Lower leg skin (tissue), 4 donors: ENCODE measurements around the gene TMEM33. TPM values are rescaled to one million over a fixed set of nuclear protein-coding genes. Genes with fewer than 3 reads are reported as not detected.
"Not testable (repeated sequence)": the region's sequence is repeated elsewhere in the genome, so short reads cannot be mapped to it uniquely, and the experiment has no call there.

Source experiments
- DNase-seq, 2 donors: peaks; one replicate each; pipeline ENCODE4 v3.0.0-alpha.2; 2019; ENCODE audit warnings: low spot score in 2 of 2
- H3K4me3 ChIP-seq: fragments of 200-600 bp; sonication (generic); 2 replicates; pipeline ENCODE4 v1.5.1; 2017; ENCODE audit warnings: mild to moderate bottlenecking, low read depth; ENCODE audit not compliant: poor library complexity, severe bottlenecking
- POLR2A ChIP-seq, 2 donors: fragments of 450-650 bp; IDR thresholded peaks; one replicate each; pipeline ENCODE4 v1.6.1; 2016 to 2017; ENCODE audit warnings: antibody characterized with exemption in 2 of 2, mild to moderate bottlenecking in 1 of 2, moderate library complexity in 1 of 2
- WGBS, 2 donors: methylation state at CpG; one replicate each; pipeline ENCODE4 v1.1.5; 2018; 5-methylcytosine and 5-hydroxymethylcytosine counted together
- intact Hi-C: fragments of 100-400 bp; cut with DNase I; formaldehyde crosslinking; loops from one replicate; pipeline ENCODE4 v1.15.0; 2023; ENCODE audit warnings: low total_unique reads
- total RNA-seq, 4 donors: library from RNA; depleted of rRNA; stranded (reverse); fragments of >200 nt; gene quantifications; one replicate each; pipeline ENCODE4 v1.1.0, GENCODE V29; 2016
- TF ChIP-seq, protein P1 (sequence below), 3 donors: fragments of 450-650 bp; IDR thresholded peaks; one replicate each; pipeline ENCODE4 v1.5.1; 2016; ENCODE audit warnings: antibody characterized with exemption in 3 of 3, mild to moderate bottlenecking in 3 of 3, moderate library complexity in 2 of 3

TMEM33 gene
- total RNA-seq, 4 donors from 2014 or later: 42.5 to 59.9 (median 49.1) TPM

DNA sequence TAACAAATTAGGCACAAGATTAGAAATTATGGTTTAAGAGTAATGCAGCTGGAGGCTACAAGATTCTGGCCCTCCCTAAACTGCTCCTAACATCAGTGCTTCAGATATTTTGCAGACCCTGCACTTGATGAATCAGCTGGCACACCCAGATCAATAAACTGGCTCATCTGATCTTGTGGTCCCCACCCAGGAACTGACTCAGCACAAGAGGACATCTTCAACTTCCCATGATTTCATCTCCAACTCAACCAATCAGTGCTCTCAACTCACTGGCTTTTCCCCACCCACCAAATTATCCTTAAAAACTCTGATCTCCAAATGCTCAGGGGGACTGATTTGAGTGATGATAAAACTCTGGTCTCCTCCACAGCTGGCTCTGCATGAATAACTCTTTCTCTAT lies 21.7 kb upstream of the TMEM33 start:
- intact Hi-C loops: no loop called here

DNA sequence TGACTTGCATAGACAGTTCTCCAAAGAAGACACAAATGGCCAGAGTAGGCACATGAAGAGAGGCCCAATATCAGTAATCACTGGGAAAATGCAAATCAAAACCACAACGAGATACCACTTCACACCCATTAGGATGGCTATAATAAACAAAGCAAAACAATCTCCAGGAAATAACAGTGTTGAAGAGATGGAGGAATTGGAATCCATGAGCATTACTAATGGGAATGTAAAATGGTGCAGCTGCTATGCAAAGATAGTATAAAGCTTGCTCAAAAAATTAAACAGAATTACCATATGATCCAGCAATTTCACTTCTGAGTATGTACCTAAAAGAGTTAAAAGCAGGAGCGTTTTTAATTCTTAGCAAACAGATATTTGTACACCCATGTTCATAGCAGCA lies 17.0 kb upstream of the TMEM33 start:
- WGBS, 2 donors: 62 to 69% methylated on average over 2 of the region's 2 CpGs
- no peak for DNase-seq
- intact Hi-C loops: no loop called here
- TF ChIP-seq, protein P1, sequence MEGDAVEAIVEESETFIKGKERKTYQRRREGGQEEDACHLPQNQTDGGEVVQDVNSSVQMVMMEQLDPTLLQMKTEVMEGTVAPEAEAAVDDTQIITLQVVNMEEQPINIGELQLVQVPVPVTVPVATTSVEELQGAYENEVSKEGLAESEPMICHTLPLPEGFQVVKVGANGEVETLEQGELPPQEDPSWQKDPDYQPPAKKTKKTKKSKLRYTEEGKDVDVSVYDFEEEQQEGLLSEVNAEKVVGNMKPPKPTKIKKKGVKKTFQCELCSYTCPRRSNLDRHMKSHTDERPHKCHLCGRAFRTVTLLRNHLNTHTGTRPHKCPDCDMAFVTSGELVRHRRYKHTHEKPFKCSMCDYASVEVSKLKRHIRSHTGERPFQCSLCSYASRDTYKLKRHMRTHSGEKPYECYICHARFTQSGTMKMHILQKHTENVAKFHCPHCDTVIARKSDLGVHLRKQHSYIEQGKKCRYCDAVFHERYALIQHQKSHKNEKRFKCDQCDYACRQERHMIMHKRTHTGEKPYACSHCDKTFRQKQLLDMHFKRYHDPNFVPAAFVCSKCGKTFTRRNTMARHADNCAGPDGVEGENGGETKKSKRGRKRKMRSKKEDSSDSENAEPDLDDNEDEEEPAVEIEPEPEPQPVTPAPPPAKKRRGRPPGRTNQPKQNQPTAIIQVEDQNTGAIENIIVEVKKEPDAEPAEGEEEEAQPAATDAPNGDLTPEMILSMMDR (IDR thresholded peaks at IDR 0.05): no peak
- no peak for TF ChIP-seq POLR2A (IDR thresholded peaks at IDR 0.05)
- no peak overlapping the region for H3K4me3 ChIP-seq

More for the DNA sequence above, 21.7 kb upstream of the TMEM33 start:
- no peak for DNase-seq
- no peak for TF ChIP-seq POLR2A (IDR thresholded peaks at IDR 0.05)
- TF ChIP-seq, protein P1 (IDR thresholded peaks at IDR 0.05): no peak
- no peak overlapping the region for H3K4me3 ChIP-seq

DNA sequence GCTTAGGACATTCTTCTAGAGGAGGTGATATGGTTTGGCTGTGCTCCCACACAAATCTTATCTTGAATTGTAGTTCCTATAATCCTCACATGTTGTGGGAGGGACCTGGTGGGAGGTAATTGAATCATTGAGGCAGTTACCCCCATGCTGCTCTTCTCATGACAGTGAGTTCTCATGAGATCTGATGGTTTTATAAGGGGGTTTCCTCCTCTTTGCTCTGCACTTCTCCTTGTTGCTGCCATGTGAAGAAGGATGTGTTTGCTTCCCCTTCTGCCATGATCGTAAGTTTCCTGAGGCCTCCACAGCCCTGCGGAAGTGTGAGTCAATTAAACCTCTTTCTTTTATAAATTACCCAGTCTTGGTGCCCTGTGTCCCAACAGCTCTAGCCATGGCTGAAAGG lies 14.8 kb upstream of the TMEM33 start:
- DNase-seq, H3K4me3 ChIP-seq, intact Hi-C loops: not testable (repeated sequence)
- WGBS, 2 donors: 98 to 100% methylated on average over 2 of the region's 2 CpGs

DNA sequence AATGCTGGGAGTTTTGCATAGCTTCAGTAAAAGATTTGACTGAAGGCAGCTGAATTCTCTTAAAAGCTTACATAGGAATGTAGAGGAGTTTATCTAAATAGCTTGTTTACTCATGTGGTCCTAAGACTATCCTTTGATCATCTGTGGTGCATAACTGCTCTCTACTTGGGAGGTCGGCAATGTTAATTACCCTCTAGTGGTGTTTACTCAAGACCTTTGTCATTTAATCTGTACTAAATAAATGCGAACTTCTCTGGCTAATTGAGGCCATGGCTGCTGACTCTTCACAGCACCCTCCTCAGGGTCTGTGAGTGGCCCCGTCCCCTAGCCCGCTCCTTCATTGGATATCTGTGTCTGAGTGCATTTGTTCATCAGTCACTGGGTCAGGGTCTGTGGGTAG lies 13.8 kb upstream of the TMEM33 start:
- no peak for DNase-seq
- intact Hi-C loops: no loop called here
- H3K4me3 ChIP-seq: no peak overlapping the region
- WGBS, 2 donors: 81 to 85% methylated on average over 4 of the region's 4 CpGs
- no peak for TF ChIP-seq POLR2A (IDR thresholded peaks at IDR 0.05)
- TF ChIP-seq, protein P1 (IDR thresholded peaks at IDR 0.05): no peak

DNA sequence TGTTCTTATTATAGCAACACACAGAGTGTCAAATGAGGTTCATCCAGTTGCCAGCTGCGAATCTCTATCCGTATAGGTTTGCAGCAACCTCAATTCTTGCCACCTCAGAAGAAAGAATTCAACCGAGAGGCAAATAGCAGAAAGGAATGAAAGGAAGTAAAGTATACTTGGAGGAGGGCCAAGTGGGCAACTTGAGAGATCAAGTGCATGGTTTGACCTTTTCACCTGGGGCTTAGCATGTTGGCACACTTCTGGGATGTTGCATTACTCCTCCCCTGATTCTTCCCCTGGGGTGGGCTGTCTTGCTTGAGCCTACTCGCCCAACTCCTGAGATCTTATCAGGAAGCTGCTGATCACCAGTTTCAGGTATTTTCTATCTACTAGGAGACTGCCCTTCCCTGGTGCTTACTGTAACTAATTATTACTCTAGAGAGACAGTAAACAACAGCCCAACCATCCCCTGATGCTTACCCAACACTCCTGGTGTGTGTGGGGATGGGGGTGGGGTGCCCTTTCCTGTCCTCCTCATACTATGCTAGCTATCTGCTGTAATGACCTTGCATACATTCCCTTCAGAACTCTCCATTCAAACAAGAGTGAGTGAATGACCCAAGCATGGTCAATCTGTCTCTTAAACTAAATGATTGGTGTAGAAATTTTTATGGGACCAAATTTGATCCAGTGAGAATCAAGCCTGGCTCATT lies 7.3 kb upstream of the TMEM33 start:
- TF ChIP-seq POLR2A (IDR thresholded peaks at IDR 0.05): no peak
- TF ChIP-seq, protein P1 (IDR thresholded peaks at IDR 0.05): no peak
- H3K4me3 ChIP-seq: no peak overlapping the region
- DNase-seq: no peak
- 62 to 76% methylated on average over 4 of the region's 4 CpGs for WGBS, 2 donors
- intact Hi-C loops: no loop called here

DNA sequence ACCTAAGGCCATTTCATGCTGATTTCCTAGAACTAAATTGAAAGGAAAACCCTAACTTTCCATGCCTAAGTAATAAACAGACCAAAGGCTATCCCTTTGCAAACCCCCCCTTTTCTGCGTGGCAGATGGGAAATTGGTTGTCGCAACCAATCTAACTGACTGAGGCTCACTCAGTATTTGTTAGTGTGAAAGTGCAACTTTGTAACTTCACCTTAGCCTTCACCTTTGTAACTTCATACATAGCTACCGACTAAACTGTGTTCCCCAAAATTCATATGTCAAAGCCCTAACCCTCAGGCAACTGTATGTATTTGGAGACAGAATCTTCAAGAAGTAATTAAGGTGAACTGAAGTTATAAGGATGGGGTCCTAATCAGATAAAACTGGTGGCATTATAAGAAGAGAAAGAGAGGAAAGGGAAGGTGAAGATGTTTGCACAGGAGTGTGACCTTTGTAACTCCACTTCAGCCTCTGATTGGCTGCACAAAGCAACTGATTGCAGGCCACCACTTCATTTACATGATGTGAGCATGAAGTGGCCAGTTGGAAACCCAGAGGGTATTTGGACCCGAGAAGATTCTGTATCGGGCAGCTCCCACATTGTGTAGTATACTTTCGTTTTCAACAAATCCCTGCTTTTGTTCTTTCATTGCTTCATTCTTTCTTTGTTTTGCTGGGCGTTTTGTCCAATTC lies 4.9 kb upstream of the TMEM33 start:
- intact Hi-C loops: no loop called here
- TF ChIP-seq, protein P1 (IDR thresholded peaks at IDR 0.05): no peak
- no peak for TF ChIP-seq POLR2A (IDR thresholded peaks at IDR 0.05)
- WGBS, 2 donors: 85 to 87% methylated on average over 7 of the region's 7 CpGs
- DNase-seq: no peak
- H3K4me3 ChIP-seq: no peak overlapping the region
